GM12891 (cell line): Measurements from ENCODE around the gene CST8.

Experiments
- POLR2A ChIP-seq: IDR thresholded peaks from 2 replicates; pipeline ENCODE4 v1.6.1; 2011; ENCODE audit warnings: low read depth, low read length, control low read depth
- POLR2AphosphoS5 ChIP-seq: IDR thresholded peaks from 2 replicates; pipeline ENCODE4 v1.6.1; 2011; ENCODE audit warnings: low read depth, low read length, control low read depth
- TAF1 ChIP-seq: IDR thresholded peaks from 2 replicates; pipeline ENCODE4 v1.6.1; 2011; ENCODE audit warnings: low read depth, low read length, control low read depth

- no peak for TF ChIP-seq POLR2AphosphoS5
- no peak for TF ChIP-seq TAF1
- no peak for TF ChIP-seq POLR2A
Observed at GRCh38 chr20:23501926-23502325, 11.0 kb downstream of the CST8 start.
